Liver (tissue), 9 donors: Measurements from ENCODE around the gene SCLY. TPM values are rescaled to one million over a fixed set of nuclear protein-coding genes. Genes with fewer than 3 reads are reported as not detected.

ENCODE experiments used
- DNase-seq: peaks from one replicate; pipeline ENCODE4 v3.0.0-alpha.2; 2017; ENCODE audit warnings: low spot score
- H3K27ac ChIP-seq, 2 donors: one replicate each; pipeline ENCODE4 v1.7.0; 2013; ENCODE audit warnings: inconsistent platforms in 2 of 2, low read length in 2 of 2, control low read depth in 1 of 2, low read depth in 1 of 2, mild to moderate bottlenecking in 1 of 2
- H3K27me3 ChIP-seq, 4 donors: one replicate each; pipeline versions ENCODE4 v1.6.1 to v1.7.0; 2013; ENCODE audit warnings: low read length in 3 of 4, inconsistent platforms in 1 of 4, mild to moderate bottlenecking in 1 of 4, moderate library complexity in 1 of 4; ENCODE audit not compliant: control insufficient read depth in 4 of 4, insufficient read depth in 4 of 4
- H3K36me3 ChIP-seq, 4 donors: one replicate each; pipeline versions ENCODE4 v1.6.1 to v1.7.0; 2013; ENCODE audit warnings: low read length in 3 of 4, mild to moderate bottlenecking in 3 of 4, low read depth in 1 of 4, moderate library complexity in 1 of 4; ENCODE audit not compliant: control insufficient read depth in 4 of 4, insufficient read depth in 3 of 4
- H3K4me1 ChIP-seq, 4 donors: one replicate each; pipeline versions ENCODE4 v1.6.1 to v1.7.0; 2013; ENCODE audit warnings: low read length in 3 of 4, mild to moderate bottlenecking in 3 of 4, moderate library complexity in 1 of 4; ENCODE audit not compliant: control insufficient read depth in 4 of 4, insufficient read depth in 4 of 4
- H3K4me3 ChIP-seq, 3 donors: one replicate each; pipeline versions ENCODE4 v1.6.1 to v1.7.0; 2013; ENCODE audit warnings: low read length in 3 of 3, control low read depth in 1 of 3, low read depth in 1 of 3, mild to moderate bottlenecking in 1 of 3
- H3K9ac ChIP-seq, 2 donors: one replicate each; pipeline ENCODE4 v1.7.0; 2013; ENCODE audit warnings: low read length in 2 of 2, mild to moderate bottlenecking in 2 of 2, moderate library complexity in 2 of 2, control low read depth in 1 of 2, low read depth in 1 of 2
- H3K9me3 ChIP-seq, 4 donors: one replicate each; pipeline versions ENCODE4 v1.6.1 to v1.7.0; 2013; ENCODE audit warnings: low read length in 3 of 4; ENCODE audit not compliant: control insufficient read depth in 4 of 4
- ATF3 ChIP-seq: IDR thresholded peaks from 2 replicates; pipeline ENCODE4 v1.6.1; 2016; ENCODE audit warnings: antibody characterized with exemption
- EGR1 ChIP-seq, 2 donors: IDR thresholded peaks; 2 replicates each; pipeline ENCODE4 v1.6.1; 2016 to 2018; ENCODE audit warnings: antibody characterized with exemption in 2 of 2, low read depth in 2 of 2
- FOXA1 ChIP-seq: IDR thresholded peaks from 2 replicates; pipeline ENCODE4 v1.6.1; 2016; ENCODE audit warnings: antibody characterized with exemption
- FOXA2 ChIP-seq: IDR thresholded peaks from 2 replicates; pipeline ENCODE4 v1.6.1; 2016; ENCODE audit warnings: antibody characterized with exemption
- GABPA ChIP-seq, 2 donors: IDR thresholded peaks in 1 of 2; conservative IDR thresholded peaks in 1 of 2; 2 replicates each; pipeline ENCODE4 v1.6.1; 2016; ENCODE audit warnings: antibody characterized with exemption in 2 of 2, mild to moderate bottlenecking in 1 of 2, moderate library complexity in 1 of 2
- HNF4A ChIP-seq, 2 donors: conservative IDR thresholded peaks; 2 replicates each; pipeline ENCODE4 v1.6.1; 2016; ENCODE audit warnings: antibody characterized with exemption in 2 of 2, mild to moderate bottlenecking in 2 of 2
- HNF4G ChIP-seq: IDR thresholded peaks from 2 replicates; pipeline ENCODE4 v1.6.1; 2016; ENCODE audit warnings: antibody characterized with exemption
- JUND ChIP-seq, 2 donors: IDR thresholded peaks; 2 replicates each; pipeline ENCODE4 v1.6.1; 2016; ENCODE audit warnings: antibody characterized with exemption in 2 of 2
- NR2F2 ChIP-seq: IDR thresholded peaks from 2 replicates; pipeline ENCODE4 v1.6.1; 2016; ENCODE audit warnings: antibody characterized with exemption
- RAD21 ChIP-seq, 2 donors: IDR thresholded peaks; 2 replicates each; pipeline ENCODE4 v1.6.1; 2016; ENCODE audit warnings: antibody characterized with exemption in 2 of 2, mild to moderate bottlenecking in 2 of 2
- RXRA ChIP-seq, 2 donors: IDR thresholded peaks; 2 replicates each; pipeline ENCODE4 v1.6.1; 2017 to 2018; ENCODE audit warnings: antibody characterized with exemption in 2 of 2, mild to moderate bottlenecking in 1 of 2
- TAF1 ChIP-seq: conservative IDR thresholded peaks from 2 replicates; pipeline ENCODE4 v1.6.1; 2016; ENCODE audit warnings: antibody characterized with exemption, mild to moderate bottlenecking
- YY1 ChIP-seq: IDR thresholded peaks from 2 replicates; pipeline ENCODE4 v1.6.1; 2016; ENCODE audit warnings: antibody characterized with exemption, mild to moderate bottlenecking
- ZBTB33 ChIP-seq: IDR thresholded peaks from 2 replicates; pipeline ENCODE4 v1.6.1; 2016; ENCODE audit warnings: antibody characterized with exemption
- WGBS: extraction: QIAGEN DNeasy Blood & Tissue Kit; methylation state at CpG from one replicate; pipeline ENCODE4 v1.1.7; 2013; 5-methylcytosine and 5-hydroxymethylcytosine counted together
- polyA plus RNA-seq, 2 donors: library from polyadenylated mRNA; stranded (reverse) in 1 of 2; unstranded in 1 of 2; fragments of 200-250 nt in 1 of 2; fragments of >200 nt in 1 of 2; fragmentation: Nextera tagmentation in 1 of 2; extraction: Ambion mirVana in 1 of 2; gene quantifications; one replicate each; pipeline versions ENCODE4 v1.2.1 to v1.2.3, GENCODE V29; 2013 to 2015
- total RNA-seq, 2 donors: library from RNA; depleted of rRNA; stranded (reverse); fragments of >200 nt; gene quantifications; one replicate each; pipeline ENCODE4 v1.2.3, GENCODE V29; 2014
- TF ChIP-seq, protein P1 (sequence below): IDR thresholded peaks from 2 replicates; pipeline ENCODE4 v1.6.1; 2016; ENCODE audit warnings: antibody characterized with exemption
- donor health status: healthy.
- donor health status: healthy.
- donor health status: healthy.
- donor health status: healthy.
- donor health status: healthy.

The SCLY gene
- total and polyA plus RNA-seq, 4 donors, result 21.6 to 39.2 (median 25.0) TPM

- TF ChIP-seq FOXA2, result no peak
- no peak for TF ChIP-seq RXRA (IDR thresholded peaks at IDR 0.05)
- no peak for TF ChIP-seq HNF4A (conservative IDR thresholded peaks at IDR 0.05)
- no peak for TF ChIP-seq FOXA1
- no peak for TF ChIP-seq YY1
- TF ChIP-seq ATF3, result no peak
- no peak for TF ChIP-seq JUND (IDR thresholded peaks at IDR 0.05)
- no peak for TF ChIP-seq ZBTB33
- TF ChIP-seq RAD21 (IDR thresholded peaks at IDR 0.05), result no peak
- TF ChIP-seq, protein P1, sequence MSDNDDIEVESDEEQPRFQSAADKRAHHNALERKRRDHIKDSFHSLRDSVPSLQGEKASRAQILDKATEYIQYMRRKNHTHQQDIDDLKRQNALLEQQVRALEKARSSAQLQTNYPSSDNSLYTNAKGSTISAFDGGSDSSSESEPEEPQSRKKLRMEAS, result no peak
- no peak for TF ChIP-seq TAF1
- no peak for TF ChIP-seq NR2F2
- no peak for TF ChIP-seq GABPA (IDR thresholded peaks at IDR 0.05 in 1 of 2, conservative IDR thresholded peaks at IDR 0.05 in 1 of 2)
- TF ChIP-seq HNF4G, result no peak
- no peak for TF ChIP-seq EGR1 (IDR thresholded peaks at IDR 0.05; ENCODE audit: low read depth in 2 of 2)
- Histone ChIP-seq H3K4me1 (no peaks in the 10 kb centered on the region), H3K36me3 (no peaks in the 10 kb centered on the region), H3K9ac (no peak overlapping the region), H3K27ac (no peak overlapping the region), H3K27me3 (no peaks in the 10 kb centered on the region), H3K9me3 (no peaks in the 10 kb centered on the region), H3K4me3 (no peak overlapping the region)
- DNase-seq, result no peak
- 85% methylated on average over 14 of the region's 14 CpGs for WGBS
These were observed 63.2 kb downstream of the SCLY start for GRCh38 chr2:238123991-238124470.

DNA sequence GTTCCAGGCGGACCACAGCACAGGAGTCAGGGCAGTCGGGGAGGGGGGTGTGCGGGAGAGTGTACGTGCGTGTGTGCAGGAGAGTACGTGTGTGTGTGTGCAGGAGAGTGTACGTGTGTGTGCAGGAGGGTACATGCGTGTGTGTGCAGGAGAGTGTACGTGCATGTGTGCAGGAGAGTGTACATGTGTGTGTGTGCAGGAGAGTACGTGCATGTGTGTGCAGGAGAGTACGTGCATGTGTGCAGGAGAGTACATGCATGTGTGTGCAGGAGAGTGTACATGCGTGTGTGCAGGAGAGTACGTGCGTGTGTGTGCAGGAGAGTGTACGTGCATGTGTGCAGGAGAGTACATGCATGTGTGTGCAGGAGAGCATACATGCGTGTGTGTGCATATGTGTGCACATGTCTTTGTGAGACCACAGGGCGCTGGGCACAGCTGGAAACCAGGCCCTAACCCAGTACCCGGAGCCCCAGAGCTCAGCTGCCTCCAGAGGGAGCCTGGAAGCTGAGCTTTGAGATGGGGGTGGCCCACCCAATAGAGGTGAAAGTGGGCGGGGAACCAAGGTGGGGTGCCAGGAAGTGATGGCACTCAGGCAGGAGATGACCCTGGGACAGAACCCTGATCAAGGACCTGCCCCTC lies 63.8 kb downstream of the SCLY start:
- no peak for DNase-seq
- TF ChIP-seq HNF4A (conservative IDR thresholded peaks at IDR 0.05), result no peak
- TF ChIP-seq FOXA2, result no peak
- TF ChIP-seq GABPA (IDR thresholded peaks at IDR 0.05 in 1 of 2, conservative IDR thresholded peaks at IDR 0.05 in 1 of 2), result no peak
- no peak for TF ChIP-seq RXRA (IDR thresholded peaks at IDR 0.05)
- TF ChIP-seq ATF3, result no peak
- no peak for TF ChIP-seq JUND (IDR thresholded peaks at IDR 0.05)
- TF ChIP-seq HNF4G, result no peak
- WGBS, result 87% methylated on average over 19 of the region's 19 CpGs

More for the DNA sequence above, 63.8 kb downstream of the SCLY start:
- no peaks in the 10 kb centered on the region for H3K27me3 ChIP-seq
- H3K9me3 ChIP-seq, result no peaks in the 10 kb centered on the region
- no peak overlapping the region for H3K9ac ChIP-seq
- H3K36me3 ChIP-seq, result no peaks in the 10 kb centered on the region
- no peak overlapping the region for H3K4me3 ChIP-seq
- H3K27ac ChIP-seq, result no peak overlapping the region
- H3K4me1 ChIP-seq, result no peaks in the 10 kb centered on the region
